RWPE2 (cell line): ENCODE measurements around the gene SCN5A.

Experiments
- ATAC-seq: fragments of 200-7000 bp; cut with Tn5 transposase; 3 replicates; pipeline ENCODE4 v1.9.1; 2021; ENCODE audit warnings: low read depth
- DNase-seq: peaks from one replicate; pipeline ENCODE4 v3.0.0-alpha.2; 2020; ENCODE audit warnings: low spot score
- H3K27ac ChIP-seq: fragments of 450-650 bp; 2 replicates; pipeline ENCODE4 v1.5.1; 2017; ENCODE audit warnings: mild to moderate bottlenecking; ENCODE audit not compliant: poor library complexity, severe bottlenecking
- H3K27me3 ChIP-seq: fragments of 250-450 bp; sonication (Bioruptor Pico); 2 replicates; pipeline ENCODE4 v1.5.1; 2021; ENCODE audit warnings: mild to moderate bottlenecking, moderate library complexity; ENCODE audit not compliant: insufficient read depth, poor library complexity, severe bottlenecking
- H3K36me3 ChIP-seq: fragments of 250-450 bp; sonication (Bioruptor Pico); 2 replicates; pipeline ENCODE4 v1.5.1; 2020; ENCODE audit warnings: low read depth, mild to moderate bottlenecking, moderate library complexity
- H3K4me1 ChIP-seq: fragments of 250-450 bp; sonication (Bioruptor Pico); 2 replicates; pipeline ENCODE4 v1.5.1; 2021; ENCODE audit warnings: mild to moderate bottlenecking, moderate library complexity; ENCODE audit not compliant: insufficient read depth, poor library complexity, severe bottlenecking
- H3K4me3 ChIP-seq: fragments of 250-450 bp; sonication (Bioruptor Pico); 2 replicates; pipeline ENCODE4 v1.5.1; 2021; ENCODE audit warnings: mild to moderate bottlenecking, moderate library complexity; ENCODE audit not compliant: severe bottlenecking
- H3K9me3 ChIP-seq: fragments of 250-450 bp; sonication (Bioruptor Pico); 2 replicates; pipeline ENCODE4 v1.5.1; 2021; ENCODE audit warnings: mild to moderate bottlenecking, moderate library complexity; ENCODE audit not compliant: severe bottlenecking
- TF ChIP-seq, protein P1 (sequence below): fragments of 450-650 bp; IDR thresholded peaks from one replicate; pipeline ENCODE4 v1.5.1; 2017; ENCODE audit warnings: mild to moderate bottlenecking, moderate library complexity; ENCODE audit not compliant: poor library complexity, severe bottlenecking

The SCN5A gene

DNA sequence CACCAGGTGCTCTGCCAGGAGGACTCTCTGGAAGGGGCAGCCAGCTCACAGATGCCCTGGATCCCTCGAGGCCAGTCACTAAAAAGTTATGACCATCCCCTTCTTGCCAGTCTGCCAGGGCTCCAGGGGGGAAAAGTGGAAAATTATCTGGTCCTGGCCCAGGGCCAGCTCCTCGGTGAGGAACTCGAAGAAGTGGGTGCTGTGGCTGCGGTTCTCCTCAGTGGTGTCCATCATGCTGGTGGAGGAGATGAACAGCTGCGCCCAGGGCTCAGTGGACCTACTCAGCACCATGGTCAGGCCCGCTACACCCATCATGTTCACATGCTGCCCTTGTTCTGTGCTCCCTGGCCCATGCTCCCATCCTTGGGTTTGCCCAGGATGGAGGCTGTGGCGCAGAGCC, 134.1 kb downstream of the SCN5A start:
- DNase-seq: no peak
- Histone ChIP-seq H3K4me1 (no peaks in the 10 kb centered on the region), H3K27me3 (no peaks in the 10 kb centered on the region), H3K4me3 (no peak overlapping the region), H3K36me3 (peaks cover 38% of the 10 kb centered on the region), H3K9me3 (no peaks in the 10 kb centered on the region), H3K27ac (no peak overlapping the region)
- TF ChIP-seq, protein P1, sequence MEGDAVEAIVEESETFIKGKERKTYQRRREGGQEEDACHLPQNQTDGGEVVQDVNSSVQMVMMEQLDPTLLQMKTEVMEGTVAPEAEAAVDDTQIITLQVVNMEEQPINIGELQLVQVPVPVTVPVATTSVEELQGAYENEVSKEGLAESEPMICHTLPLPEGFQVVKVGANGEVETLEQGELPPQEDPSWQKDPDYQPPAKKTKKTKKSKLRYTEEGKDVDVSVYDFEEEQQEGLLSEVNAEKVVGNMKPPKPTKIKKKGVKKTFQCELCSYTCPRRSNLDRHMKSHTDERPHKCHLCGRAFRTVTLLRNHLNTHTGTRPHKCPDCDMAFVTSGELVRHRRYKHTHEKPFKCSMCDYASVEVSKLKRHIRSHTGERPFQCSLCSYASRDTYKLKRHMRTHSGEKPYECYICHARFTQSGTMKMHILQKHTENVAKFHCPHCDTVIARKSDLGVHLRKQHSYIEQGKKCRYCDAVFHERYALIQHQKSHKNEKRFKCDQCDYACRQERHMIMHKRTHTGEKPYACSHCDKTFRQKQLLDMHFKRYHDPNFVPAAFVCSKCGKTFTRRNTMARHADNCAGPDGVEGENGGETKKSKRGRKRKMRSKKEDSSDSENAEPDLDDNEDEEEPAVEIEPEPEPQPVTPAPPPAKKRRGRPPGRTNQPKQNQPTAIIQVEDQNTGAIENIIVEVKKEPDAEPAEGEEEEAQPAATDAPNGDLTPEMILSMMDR: no peak
- no peak for ATAC-seq

GRCh38 chr3:38511546-38511945, 137.9 kb downstream of the SCN5A start:
- DNase-seq: no peak
- no peaks in the 10 kb centered on the region for H3K4me1 ChIP-seq
- no peak for ATAC-seq
- peaks cover 66% of the 10 kb centered on the region for H3K36me3 ChIP-seq
- H3K27me3 ChIP-seq: no peaks in the 10 kb centered on the region
- H3K9me3 ChIP-seq: no peaks in the 10 kb centered on the region
- H3K27ac ChIP-seq: no peak overlapping the region
- TF ChIP-seq, protein P1: no peak
- H3K4me3 ChIP-seq: no peak overlapping the region

- TF ChIP-seq, protein P1: no peak
- H3K4me1 ChIP-seq: no peaks in the 10 kb centered on the region
- no peaks in the 10 kb centered on the region for H3K9me3 ChIP-seq
- H3K27ac ChIP-seq: no peak overlapping the region
- no peak overlapping the region for H3K4me3 ChIP-seq
- no peaks in the 10 kb centered on the region for H3K27me3 ChIP-seq
- ATAC-seq (no peak), DNase-seq (no peak)
- peaks cover 70% of the 10 kb centered on the region for H3K36me3 ChIP-seq
Observed at GRCh38 chr3:38510631-38511030, 138.9 kb downstream of the SCN5A start.

DNA sequence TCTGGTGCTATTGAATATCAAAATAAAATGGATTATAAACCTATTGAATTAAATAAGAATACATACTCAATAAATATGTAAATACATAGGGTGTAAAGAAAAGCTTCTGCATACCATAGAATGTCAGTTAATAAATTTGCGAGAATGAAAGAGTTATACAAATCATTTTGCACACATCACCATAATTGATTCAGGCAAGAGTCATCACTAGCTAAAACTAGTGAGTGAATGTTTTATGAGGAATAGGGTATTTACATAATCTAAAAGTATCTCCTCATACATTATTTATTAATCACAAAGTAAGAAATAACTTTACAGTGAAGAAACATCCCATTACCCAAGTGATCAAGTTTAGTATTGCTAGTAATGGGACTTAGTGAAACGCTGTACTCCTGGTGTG, 139.8 kb downstream of the SCN5A start:
- H3K4me1 ChIP-seq: no peaks in the 10 kb centered on the region
- no peaks in the 10 kb centered on the region for H3K27me3 ChIP-seq
- H3K4me3 ChIP-seq: no peak overlapping the region
- TF ChIP-seq, protein P1: no peak
- H3K9me3 ChIP-seq: no peaks in the 10 kb centered on the region
- no peak overlapping the region for H3K27ac ChIP-seq
- peaks cover 79% of the 10 kb centered on the region for H3K36me3 ChIP-seq
- DNase-seq (no peak), ATAC-seq (no peak)

DNA sequence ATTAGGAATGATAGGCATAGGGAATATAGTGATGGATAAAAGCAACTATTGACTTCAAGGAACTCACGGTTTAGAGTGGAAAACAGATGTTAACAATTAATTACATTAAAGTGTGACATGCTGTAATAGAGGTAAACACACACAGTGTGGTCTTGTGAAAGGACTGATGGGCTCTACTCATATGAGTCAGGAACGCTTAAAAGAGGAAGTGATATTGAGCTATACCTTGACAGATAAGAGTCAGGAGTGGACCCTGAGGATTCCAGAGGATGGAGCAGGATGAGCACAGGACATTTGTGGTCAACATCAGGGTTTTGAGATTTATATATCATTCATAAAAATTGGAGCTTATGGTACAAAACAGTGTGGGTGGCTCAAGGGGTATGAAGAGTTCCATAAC, 142.4 kb downstream of the SCN5A start:
- no peak for DNase-seq
- Histone ChIP-seq H3K27ac (no peak overlapping the region), H3K4me3 (no peak overlapping the region), H3K36me3 (peaks cover 88% of the 10 kb centered on the region), H3K4me1 (no peaks in the 10 kb centered on the region), H3K27me3 (no peaks in the 10 kb centered on the region), H3K9me3 (no peaks in the 10 kb centered on the region)
- TF ChIP-seq, protein P1: no peak
- no peak for ATAC-seq
